ENCODE results near the gene FFAR1.

GRCh38 chr19:35330475-35330874, 17.2 kb upstream of the FFAR1 start:
- TF ChIP-seq CTCF (conservative IDR thresholded peaks at IDR 0.05; ENCODE audit: low read length) (no peak), EZH2phosphoT487 (IDR thresholded peaks at IDR 0.05; ENCODE audit: borderline replicate concordance, low read depth, low read length) (no peak)
